A549 (cell line): Measurements from ENCODE around the gene CACNA1C. TPM values are rescaled to one million over a fixed set of nuclear protein-coding genes. Genes with fewer than 3 reads are reported as not detected.

Experiments used
- ATAC-seq, 2 experiments: fragments of 200-7000 bp in 1 of 2; fragments of >200 bp in 1 of 2; cut with Nextera tagmentation in 1 of 2; cut with Tn5 transposase in 1 of 2; 3 replicates each; pipeline versions ENCODE4 v1.8.0 to v1.9.1; 2018 to 2020; ENCODE audit warnings: mild to moderate bottlenecking in 1 of 2, moderate library complexity in 1 of 2
- CTCF ChIA-PET: fragments of 300-600 bp; sonication (Branson Sonifier 250); formaldehyde crosslinking; extraction: SDS; loops from one replicate; lab custom pipeline; 2021; ENCODE audit warnings: antibody characterized with exemption, inconsistent platforms; lab: Yijun Ruan, JAX
- POLR2A ChIA-PET: fragments of 350-600 bp; formaldehyde crosslinking; extraction: SDS; loops from one replicate; lab custom pipeline; 2021; ENCODE audit warnings: antibody characterized with exemption, inconsistent platforms; lab: Yijun Ruan, JAX
- DNase-seq, 2 experiments: peaks; one replicate each; pipeline versions ENCODE4 v3.0.0 to v3.0.0-alpha.2; 2011 to 2016; ENCODE audit warnings: low read depth in 1 of 2, low spot score in 1 of 2
- FAIRE-seq: peaks from 2 replicates; lab custom pipeline; 2011; peaks lifted over from hg19 to GRCh38; lab: Jason Lieb, UNC
- H3K27ac ChIP-seq, 2 experiments: fragments of >200 bp; sonication (Bioruptor Twin); formaldehyde crosslinking; 3 replicates each; pipeline ENCODE4 v1.5.1; 2016 to 2017
- H3K4me1 ChIP-seq: fragments of >200 bp; sonication (Bioruptor Twin); formaldehyde crosslinking; 3 replicates; pipeline ENCODE4 v1.6.1; 2016
- H3K4me2 ChIP-seq: fragments of >200 bp; sonication (Bioruptor Twin); formaldehyde crosslinking; 3 replicates; pipeline ENCODE4 v1.6.1; 2016
- H3K4me3 ChIP-seq: fragments of >200 bp; sonication (Bioruptor Twin); formaldehyde crosslinking; 3 replicates; pipeline ENCODE4 v1.5.1; 2016
- H3K9me3 ChIP-seq: fragments of >200 bp; sonication (Bioruptor Twin); formaldehyde crosslinking; 3 replicates; pipeline ENCODE4 v1.6.1; 2016
- ATOH8 ChIP-seq: fragments of 250-450 bp; sonication (Bioruptor Pico); IDR thresholded peaks from 2 replicates; pipeline ENCODE4 v1.5.0; 2020; ENCODE audit warnings: low read depth, mild to moderate bottlenecking, moderate library complexity
- BHLHE40 ChIP-seq: IDR thresholded peaks from 2 replicates; pipeline ENCODE4 v1.6.1; 2012; ENCODE audit warnings: low read depth, low read length, inconsistent platforms
- CEBPB ChIP-seq, 2 experiments: fragments of >200 bp in 1 of 2; sonication (Bioruptor Twin) in 1 of 2; formaldehyde crosslinking in 1 of 2; IDR thresholded peaks; 2 replicates each; pipeline ENCODE4 v1.6.1; 2012 to 2016
- CHD4 ChIP-seq: fragments of 200-600 bp; sonication (generic); IDR thresholded peaks from 2 replicates; pipeline ENCODE4 v1.6.1; 2016; ENCODE audit warnings: antibody characterized with exemption, mild to moderate bottlenecking, borderline replicate concordance
- CTCF ChIP-seq: fragments of >200 bp; sonication (Bioruptor Twin); formaldehyde crosslinking; IDR thresholded peaks from 3 replicates; pipeline ENCODE4 v1.5.1; 2016
- EHF ChIP-seq: fragments of 250-450 bp; sonication (Bioruptor Pico); IDR thresholded peaks from 2 replicates; pipeline ENCODE4 v1.5.0; 2020; ENCODE audit warnings: mild to moderate bottlenecking
- ESRRA ChIP-seq: fragments of 150-350 bp; IDR thresholded peaks from 2 replicates; pipeline ENCODE4 v1.6.1; 2014; ENCODE audit warnings: mild to moderate bottlenecking, low read length, borderline replicate concordance
- FOSB ChIP-seq: fragments of 250-450 bp; sonication (Bioruptor Pico); IDR thresholded peaks from 2 replicates; pipeline ENCODE4 v1.5.0; 2020; ENCODE audit warnings: mild to moderate bottlenecking, moderate library complexity
- HDAC2 ChIP-seq: fragments of 200-600 bp; sonication (generic); IDR thresholded peaks from 2 replicates; pipeline ENCODE4 v1.6.1; 2016
- HEYL ChIP-seq: fragments of 250-450 bp; sonication (Bioruptor Pico); IDR thresholded peaks from 2 replicates; pipeline ENCODE4 v1.8.0; 2021; ENCODE audit warnings: mild to moderate bottlenecking, moderate library complexity
- HOXA7 ChIP-seq: fragments of 250-450 bp; sonication (Bioruptor Pico); IDR thresholded peaks from 2 replicates; pipeline ENCODE4 v1.5.0; 2020; ENCODE audit warnings: mild to moderate bottlenecking, moderate library complexity
- JUN ChIP-seq, 2 experiments: fragments of >200 bp; sonication (Bioruptor Twin); formaldehyde crosslinking; IDR thresholded peaks; 2 replicates in 1 of 2; 3 replicates in 1 of 2; pipeline ENCODE4 v1.6.1; 2016 to 2017
- KDM1A ChIP-seq: fragments of 200-600 bp; sonication (generic); IDR thresholded peaks from 2 replicates; pipeline ENCODE4 v1.6.1; 2016; ENCODE audit warnings: low read depth, mild to moderate bottlenecking
- MAFK ChIP-seq: fragments of 450-650 bp; IDR thresholded peaks from 2 replicates; pipeline ENCODE4 v1.6.1; 2014; ENCODE audit not compliant: partially characterized antibody
- NPAS2 ChIP-seq: fragments of 250-450 bp; sonication (Bioruptor Pico); IDR thresholded peaks from 2 replicates; pipeline ENCODE4 v1.8.0; 2022; ENCODE audit warnings: mild to moderate bottlenecking, moderate library complexity, borderline replicate concordance
- PBX3 ChIP-seq: IDR thresholded peaks from 2 replicates; pipeline ENCODE4 v1.6.1; 2012
- POLR2A ChIP-seq: IDR thresholded peaks from 2 replicates; pipeline ENCODE4 v1.6.1; 2012; ENCODE audit warnings: mild to moderate bottlenecking, low read length
- POLR2AphosphoS2 ChIP-seq: conservative IDR thresholded peaks from 2 replicates; pipeline ENCODE4 v1.6.1; 2012; ENCODE audit warnings: low read length, improper control_type of control experiment, inconsistent platforms
- RAD21 ChIP-seq, 2 experiments: fragments of >200 bp in 1 of 2; sonication (Bioruptor Twin) in 1 of 2; formaldehyde crosslinking in 1 of 2; IDR thresholded peaks in 1 of 2; conservative IDR thresholded peaks in 1 of 2; 2 replicates in 1 of 2; 3 replicates in 1 of 2; pipeline ENCODE4 v1.6.1; 2012 to 2018; ENCODE audit warnings: inconsistent platforms in 1 of 2
- RARB ChIP-seq: fragments of 250-450 bp; sonication (Bioruptor Pico); IDR thresholded peaks from 2 replicates; pipeline ENCODE4 v1.8.0; 2021; ENCODE audit warnings: mild to moderate bottlenecking, moderate library complexity
- RCOR1 ChIP-seq: fragments of 150-350 bp; IDR thresholded peaks from 2 replicates; pipeline ENCODE4 v1.6.1; 2014; ENCODE audit warnings: antibody characterized with exemption, low read length, low read depth
- RFX5 ChIP-seq: fragments of 450-650 bp; IDR thresholded peaks from 2 replicates; pipeline ENCODE4 v1.7.1; 2014; ENCODE audit warnings: antibody characterized with exemption, mild to moderate bottlenecking, moderate library complexity
- RNF2 ChIP-seq: fragments of 200-600 bp; sonication (generic); IDR thresholded peaks from 2 replicates; pipeline ENCODE4 v1.6.1; 2016; ENCODE audit warnings: low read depth, mild to moderate bottlenecking, antibody characterized with exemption, moderate library complexity, borderline replicate concordance
- SMC3 ChIP-seq: fragments of >200 bp; sonication (Bioruptor Twin); formaldehyde crosslinking; IDR thresholded peaks from 3 replicates; pipeline ENCODE4 v1.6.1; 2018; ENCODE audit warnings: inconsistent platforms
- USF2 ChIP-seq: fragments of 450-650 bp; IDR thresholded peaks from 2 replicates; pipeline ENCODE4 v1.6.1; 2014; ENCODE audit warnings: antibody characterized with exemption
- ZC3H11A ChIP-seq: fragments of 450-650 bp; IDR thresholded peaks from 2 replicates; pipeline ENCODE4 v1.6.1; 2014; ENCODE audit warnings: antibody characterized with exemption, mild to moderate bottlenecking
- ZNF302 ChIP-seq: fragments of 250-450 bp; sonication (Bioruptor Pico); IDR thresholded peaks from 2 replicates; pipeline ENCODE4 v1.9.0; 2021; ENCODE audit warnings: inconsistent platforms, mild to moderate bottlenecking, moderate library complexity
- WGBS: methylation state at CpG from one replicate; pipeline ENCODE4 v1.1.6; 2017; ENCODE audit errors: missing lambda C conversion rate; 5-methylcytosine and 5-hydroxymethylcytosine counted together
- polyA plus RNA-seq, 4 experiments: library from polyadenylated mRNA; depleted of rRNA in 3 of 4; stranded (reverse); fragments of >200 nt; fragmentation: RNase III in 1 of 4; extraction: RNeasy Plus Mini Kit Qiagen cat#74134 plus additional on column Dnase treatment in 1 of 4; gene quantifications; 2 replicates in 3 of 4; 3 replicates in 1 of 4; pipeline ENCODE4 v1.2.3, GENCODE V29; 2011 to 2017
- TF ChIP-seq, protein P1 (sequence below): fragments of 250-450 bp; sonication (Bioruptor Pico); IDR thresholded peaks from 2 replicates; pipeline ENCODE4 v1.5.0; 2021; ENCODE audit warnings: mild to moderate bottlenecking, moderate library complexity, borderline replicate concordance
- TF ChIP-seq, protein P2 (sequence below): IDR thresholded peaks from 2 replicates; pipeline ENCODE4 v1.6.1; 2012

The CACNA1C gene
- polyA plus RNA-seq, 2 of the 4 experiments (the other 2 are of a cell fraction): not detected

DNA sequence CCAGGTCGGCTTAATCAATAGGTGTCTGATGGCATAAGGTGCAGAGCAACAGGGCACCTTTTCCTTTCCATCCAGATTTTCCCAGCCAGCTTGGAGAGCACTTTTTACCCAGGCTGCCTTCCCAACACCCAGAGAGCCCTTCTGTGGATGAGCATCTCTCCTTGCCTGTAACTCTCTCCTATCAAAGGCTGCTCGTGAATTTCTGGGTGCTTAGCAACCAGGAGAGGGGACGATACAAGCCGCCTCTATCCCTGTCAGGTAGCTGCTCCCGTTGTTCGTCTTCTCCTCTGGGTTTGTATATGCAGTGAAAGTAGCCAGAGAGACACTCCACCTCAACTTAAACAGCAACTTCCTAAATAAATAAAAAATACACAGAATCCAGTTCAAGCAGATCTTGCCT is 124.2 kb downstream of the CACNA1C start:
- Histone ChIP-seq H3K9me3 (no peaks in the 10 kb centered on the region), H3K4me2 (no peak overlapping the region), H3K27ac (no peak overlapping the region), H3K4me3 (no peak overlapping the region), H3K4me1 (no peaks in the 10 kb centered on the region)
- ATAC-seq (no peak), FAIRE-seq (no peak), DNase-seq (no peak)
- POLR2A ChIA-PET: no interaction called here
- WGBS: 29% methylated on average over 6 of the region's 6 CpGs
- CTCF ChIA-PET: no interaction called here
- TF ChIP-seq FOSB (no peak), ZC3H11A (no peak), CEBPB (IDR thresholded peaks at IDR 0.05) (no peak), RNF2 (no peak), HOXA7 (no peak), RFX5 (no peak)
- TF ChIP-seq, protein P1, sequence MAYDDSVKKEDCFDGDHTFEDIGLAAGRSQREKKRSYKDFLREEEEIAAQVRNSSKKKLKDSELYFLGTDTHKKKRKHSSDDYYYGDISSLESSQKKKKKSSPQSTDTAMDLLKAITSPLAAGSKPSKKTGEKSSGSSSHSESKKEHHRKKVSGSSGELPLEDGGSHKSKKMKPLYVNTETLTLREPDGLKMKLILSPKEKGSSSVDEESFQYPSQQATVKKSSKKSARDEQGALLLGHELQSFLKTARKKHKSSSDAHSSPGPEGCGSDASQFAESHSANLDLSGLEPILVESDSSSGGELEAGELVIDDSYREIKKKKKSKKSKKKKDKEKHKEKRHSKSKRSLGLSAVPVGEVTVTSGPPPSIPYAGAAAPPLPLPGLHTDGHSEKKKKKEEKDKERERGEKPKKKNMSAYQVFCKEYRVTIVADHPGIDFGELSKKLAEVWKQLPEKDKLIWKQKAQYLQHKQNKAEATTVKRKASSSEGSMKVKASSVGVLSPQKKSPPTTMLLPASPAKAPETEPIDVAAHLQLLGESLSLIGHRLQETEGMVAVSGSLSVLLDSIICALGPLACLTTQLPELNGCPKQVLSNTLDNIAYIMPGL (CRISPR knock-in tag): no peak

GRCh38 chr12:2177751-2178150 is 125.0 kb downstream of the CACNA1C start:
- H3K9me3 ChIP-seq: no peaks in the 10 kb centered on the region
- H3K4me3 ChIP-seq: no peak overlapping the region
- FAIRE-seq: no peak
- no peak for DNase-seq
- WGBS: 0% methylated on average over 2 of the region's 3 CpGs
- ATAC-seq: no peak
- CTCF ChIA-PET: no interaction called here
- H3K27ac ChIP-seq: no peak overlapping the region
- no peaks in the 10 kb centered on the region for H3K4me1 ChIP-seq
- no peak for TF ChIP-seq HDAC2
- TF ChIP-seq CHD4: no peak
- TF ChIP-seq POLR2A: no peak
- TF ChIP-seq RNF2: no peak
- no peak for TF ChIP-seq PBX3
- TF ChIP-seq RAD21 (conservative IDR thresholded peaks at IDR 0.05 in 1 of 2, IDR thresholded peaks at IDR 0.05 in 1 of 2): no peak
- no peak for TF ChIP-seq KDM1A
- no peak for TF ChIP-seq POLR2AphosphoS2
- TF ChIP-seq ZNF302 (CRISPR knock-in tag): no peak
- TF ChIP-seq, protein P2, sequence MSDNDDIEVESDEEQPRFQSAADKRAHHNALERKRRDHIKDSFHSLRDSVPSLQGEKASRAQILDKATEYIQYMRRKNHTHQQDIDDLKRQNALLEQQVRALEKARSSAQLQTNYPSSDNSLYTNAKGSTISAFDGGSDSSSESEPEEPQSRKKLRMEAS: no peak
- POLR2A ChIA-PET: no interaction called here
- no peak overlapping the region for H3K4me2 ChIP-seq

DNA sequence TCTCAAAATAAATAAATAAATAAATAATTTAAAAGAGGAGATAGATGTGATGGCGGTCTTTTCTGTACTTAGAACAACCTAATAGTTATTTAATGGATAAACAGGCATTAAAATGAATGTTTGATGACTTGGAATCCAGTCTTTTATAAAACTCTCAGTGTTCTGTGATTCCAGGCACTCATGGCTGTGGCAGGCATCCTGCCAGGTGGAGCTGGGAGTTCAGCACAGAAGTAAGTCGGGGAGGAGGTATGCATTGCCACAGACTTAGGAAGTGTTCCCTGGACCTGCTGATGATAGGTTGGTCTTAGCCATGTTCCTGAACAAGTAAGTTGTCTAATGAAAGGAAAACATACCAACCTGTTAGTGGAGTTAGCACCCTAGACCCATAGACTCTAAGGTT is 126.3 kb downstream of the CACNA1C start:
- ATAC-seq (no peak), FAIRE-seq (no peak), DNase-seq (no peak)
- ChIA-PET POLR2A (no interaction called here), CTCF (no interaction called here)
- TF ChIP-seq RNF2: no peak
- TF ChIP-seq RARB (CRISPR knock-in tag): no peak
- TF ChIP-seq ESRRA: no peak
- TF ChIP-seq HOXA7: no peak
- TF ChIP-seq CEBPB (IDR thresholded peaks at IDR 0.05): no peak
- no peak for TF ChIP-seq ZNF302 (CRISPR knock-in tag)
- no peak for TF ChIP-seq FOSB
- TF ChIP-seq RCOR1: no peak
- no peak for TF ChIP-seq ATOH8 (CRISPR knock-in tag)
- TF ChIP-seq BHLHE40: no peak
- no peak for TF ChIP-seq JUN (IDR thresholded peaks at IDR 0.05)
- no peak for TF ChIP-seq RFX5
- TF ChIP-seq SMC3: no peak
- no peak for TF ChIP-seq CTCF
- TF ChIP-seq USF2: no peak
- no peak for TF ChIP-seq MAFK
- no peak for TF ChIP-seq HEYL (CRISPR knock-in tag)
- no peak for TF ChIP-seq EHF (CRISPR knock-in tag)
- TF ChIP-seq ZC3H11A: no peak
- no peak for TF ChIP-seq NPAS2
- WGBS: 43% methylated on average over 2 of the region's 2 CpGs
- Histone ChIP-seq H3K4me2 (no peak overlapping the region), H3K27ac (no peak overlapping the region), H3K4me1 (no peaks in the 10 kb centered on the region), H3K9me3 (no peaks in the 10 kb centered on the region), H3K4me3 (no peak overlapping the region)
